Suprapubic skin (tissue), 4 donors: ENCODE measurements around the gene CCDC136. TPM values are rescaled to one million over a fixed set of nuclear protein-coding genes. Genes with fewer than 3 reads are reported as not detected.

Experiments used
- DNase-seq, 2 donors: peaks; one replicate each; pipeline ENCODE4 v3.0.0-alpha.2; 2019; ENCODE audit warnings: low spot score in 2 of 2
- H3K27ac ChIP-seq: fragments of 200-600 bp; sonication (generic); one replicate; pipeline ENCODE4 v1.5.1; 2019
- H3K27me3 ChIP-seq: fragments of 200-600 bp; sonication (generic); one replicate; pipeline ENCODE4 v1.5.1; 2019
- H3K36me3 ChIP-seq: fragments of 200-600 bp; sonication (generic); one replicate; pipeline ENCODE4 v1.5.1; 2019
- H3K4me1 ChIP-seq: fragments of 200-600 bp; sonication (generic); one replicate; pipeline ENCODE4 v1.5.1; 2019
- H3K4me3 ChIP-seq: fragments of 200-600 bp; sonication (generic); one replicate; pipeline ENCODE4 v1.5.1; 2019; ENCODE audit warnings: mild to moderate bottlenecking
- H3K9me3 ChIP-seq: fragments of 200-600 bp; sonication (generic); one replicate; pipeline ENCODE4 v1.5.1; 2019
- CTCF ChIP-seq, 2 donors: fragments of 200-600 bp in 1 of 2; fragments of 450-650 bp in 1 of 2; sonication (generic) in 1 of 2; IDR thresholded peaks; one replicate each; pipeline ENCODE4 v1.5.1; 2016 to 2019; ENCODE audit warnings: antibody characterized with exemption in 2 of 2, mild to moderate bottlenecking in 1 of 2, moderate library complexity in 1 of 2
- EP300 ChIP-seq: sonication (generic); formaldehyde crosslinking; IDR thresholded peaks from one replicate; pipeline ENCODE4 v1.6.1; 2017; ENCODE audit warnings: antibody characterized with exemption
- POLR2A ChIP-seq, 2 donors: fragments of 450-650 bp; IDR thresholded peaks; one replicate each; pipeline ENCODE4 v1.6.1; 2017; ENCODE audit warnings: antibody characterized with exemption in 2 of 2, mild to moderate bottlenecking in 2 of 2, moderate library complexity in 2 of 2
- POLR2AphosphoS5 ChIP-seq, 3 donors: sonication (generic); formaldehyde crosslinking; IDR thresholded peaks; one replicate each; pipeline ENCODE4 v1.6.1; 2017; ENCODE audit warnings: antibody characterized with exemption in 3 of 3
- WGBS: methylation state at CpG from one replicate; pipeline ENCODE4 v1.1.5; 2018; 5-methylcytosine and 5-hydroxymethylcytosine counted together
- total RNA-seq, 4 donors: library from RNA; depleted of rRNA; stranded (reverse); fragments of >200 nt; gene quantifications; one replicate each; pipeline ENCODE4 v1.1.0, GENCODE V29; 2016

Gene CCDC136
- total RNA-seq, 4 donors from 2014 or later: 0.95 to 4.8 (median 2.1) TPM

- Histone ChIP-seq H3K36me3 (peaks cover 7% of the 10 kb centered on the region), H3K4me1 (peaks cover 56% of the 10 kb centered on the region), H3K27me3 (no peaks in the 10 kb centered on the region), H3K27ac (peak overlapping the region; percentile 54), H3K9me3 (no peaks in the 10 kb centered on the region), H3K4me3 (no peak overlapping the region)
- TF ChIP-seq POLR2A (IDR thresholded peaks at IDR 0.05): no peak
- TF ChIP-seq EP300: no peak
- TF ChIP-seq POLR2AphosphoS5 (IDR thresholded peaks at IDR 0.05): no peak
- TF ChIP-seq CTCF (IDR thresholded peaks at IDR 0.05): no peak
- no peak for DNase-seq
- WGBS: 51% methylated on average over 12 of the region's 12 CpGs
Observed at GRCh38 chr7:128859232-128860157, 67.7 kb downstream of the CCDC136 start.

- WGBS: 62% methylated on average over 10 of the region's 10 CpGs
- no peak for DNase-seq
- H3K27ac ChIP-seq: no peak overlapping the region
- H3K27me3 ChIP-seq: no peaks in the 10 kb centered on the region
- H3K9me3 ChIP-seq: no peaks in the 10 kb centered on the region
- no peak overlapping the region for H3K4me3 ChIP-seq
- TF ChIP-seq POLR2A (IDR thresholded peaks at IDR 0.05): no peak
- TF ChIP-seq EP300: no peak
- TF ChIP-seq POLR2AphosphoS5 (IDR thresholded peaks at IDR 0.05): no peak
- no peak for TF ChIP-seq CTCF (IDR thresholded peaks at IDR 0.05)
- peaks cover 7% of the 10 kb centered on the region for H3K36me3 ChIP-seq
- peaks cover 53% of the 10 kb centered on the region for H3K4me1 ChIP-seq
Observed at GRCh38 chr7:128860158-128861073, 68.6 kb downstream of the CCDC136 start.

- Histone ChIP-seq H3K27me3 (no peaks in the 10 kb centered on the region), H3K36me3 (peaks cover 18% of the 10 kb centered on the region), H3K4me3 (peak overlapping the region; percentile 64), H3K27ac (no peak overlapping the region), H3K4me1 (peaks cover 47% of the 10 kb centered on the region), H3K9me3 (no peaks in the 10 kb centered on the region)
- no peak for DNase-seq
- TF ChIP-seq POLR2AphosphoS5 (IDR thresholded peaks at IDR 0.05) (no peak), POLR2A (IDR thresholded peaks at IDR 0.05) (no peak), CTCF (IDR thresholded peaks at IDR 0.05) (no peak), EP300 (no peak)
- WGBS: 73% methylated on average over 15 of the region's 15 CpGs
Observed at GRCh38 chr7:128861957-128862570, 70.3 kb downstream of the CCDC136 start.

- peak; percentile 98 to 99 for DNase-seq
- Histone ChIP-seq H3K27ac (peak within 1 kb of the TSS; percentile 79), H3K4me3 (peak within 1 kb of the TSS; percentile 64), H3K9me3 (no peaks in the 10 kb centered on the region), H3K4me1 (peaks cover 45% of the 10 kb centered on the region), H3K27me3 (no peaks in the 10 kb centered on the region), H3K36me3 (peaks cover 18% of the 10 kb centered on the region)
- TF ChIP-seq CTCF (IDR thresholded peaks at IDR 0.05) (peak in 1 of 2 donors; percentile 14), EP300 (no peak), POLR2AphosphoS5 (IDR thresholded peaks at IDR 0.05) (peak in 1 of 3 donors; percentile 40), POLR2A (IDR thresholded peaks at IDR 0.05) (peak in 1 of 2 donors; percentile 79)
- WGBS: 0% methylated on average over 30 of the region's 65 CpGs
Observed at GRCh38 chr7:128862571-128863432, 71.0 kb downstream of the CCDC136 start, which contains the start of gene ATP6V1F. ATP6V1F (plus strand) TSS chr7:128862856; CDS start chr7:128862905, 49 bp downstream.
